Neural progenitor cell (in vitro differentiated cells): Measurements from ENCODE around the gene DLL4. TPM values are rescaled to one million over a fixed set of nuclear protein-coding genes. Genes with fewer than 3 reads are reported as not detected.

Source experiments
- DNase-seq: peaks from one replicate; pipeline ENCODE4 v3.0.0-alpha.2; 2016; ENCODE audit warnings: low spot score
- H2AFZ ChIP-seq: fragments of 200-600 bp; sonication (generic); replicated peaks from 2 replicates; pipeline ENCODE4 v1.6.1; 2016; ENCODE audit warnings: antibody characterized with exemption
- H3F3A ChIP-seq: fragments of 200-600 bp; sonication (generic); 2 replicates; pipeline ENCODE4 v1.6.1; 2016; ENCODE audit warnings: antibody characterized with exemption, low read depth
- H3K27ac ChIP-seq: fragments of 200-600 bp; sonication (generic); 2 replicates; pipeline ENCODE4 v1.5.1; 2016; ENCODE audit warnings: mild to moderate bottlenecking
- H3K27me3 ChIP-seq: fragments of 200-600 bp; sonication (generic); 2 replicates; pipeline ENCODE4 v1.6.1; 2016; ENCODE audit warnings: mild to moderate bottlenecking, moderate library complexity
- H3K36me3 ChIP-seq: fragments of 200-600 bp; sonication (generic); 2 replicates; pipeline ENCODE4 v1.5.1; 2016
- H3K4me1 ChIP-seq: fragments of 200-600 bp; sonication (generic); 2 replicates; pipeline ENCODE4 v1.6.1; 2016; ENCODE audit warnings: mixed run types
- H3K4me2 ChIP-seq: fragments of 200-600 bp; sonication (generic); 2 replicates; pipeline ENCODE4 v1.6.1; 2016
- H3K4me3 ChIP-seq: fragments of 200-600 bp; sonication (generic); 2 replicates; pipeline ENCODE4 v1.5.1; 2016
- H3K79me2 ChIP-seq: fragments of 200-600 bp; sonication (generic); 2 replicates; pipeline ENCODE4 v1.6.1; 2016; ENCODE audit warnings: low read depth
- H3K9ac ChIP-seq: fragments of 200-600 bp; sonication (generic); 2 replicates; pipeline ENCODE4 v1.6.1; 2016
- H3K9me3 ChIP-seq: fragments of 200-600 bp; sonication (generic); 2 replicates; pipeline ENCODE4 v1.5.1; 2016; ENCODE audit warnings: low read depth
- H4K20me1 ChIP-seq: fragments of 200-600 bp; sonication (generic); 2 replicates; pipeline ENCODE4 v1.6.1; 2016; ENCODE audit warnings: low read depth
- H3K27ac Mint-ChIP-seq: 3 replicates; pipeline ENCODE4 v1.8.0; 2021; ENCODE audit warnings: mixed read lengths
- H3K27me3 Mint-ChIP-seq: 2 replicates; pipeline ENCODE4 v1.8.0; 2022; ENCODE audit warnings: low read depth, mild to moderate bottlenecking, inconsistent platforms, moderate library complexity, mixed read lengths; ENCODE audit not compliant: insufficient read depth
- H3K36me3 Mint-ChIP-seq: 3 replicates; pipeline ENCODE4 v1.8.0; 2021; ENCODE audit warnings: mixed read lengths
- H3K4me1 Mint-ChIP-seq: 3 replicates; pipeline ENCODE4 v1.8.0; 2021; ENCODE audit warnings: mixed read lengths
- H3K4me3 Mint-ChIP-seq: 3 replicates; pipeline ENCODE4 v1.8.0; 2021; ENCODE audit warnings: mild to moderate bottlenecking, moderate library complexity, mixed read lengths
- H3K9me3 Mint-ChIP-seq: 3 replicates; pipeline ENCODE4 v1.8.0; 2020; ENCODE audit warnings: mixed read lengths
- CTCF ChIP-seq: fragments of 200-600 bp; sonication (generic); IDR thresholded peaks from 2 replicates; pipeline ENCODE4 v1.5.1; 2017; ENCODE audit warnings: antibody characterized with exemption, mild to moderate bottlenecking
- EZH2 ChIP-seq: fragments of 200-600 bp; sonication (generic); IDR thresholded peaks from 2 replicates; pipeline ENCODE4 v1.6.1; 2017; ENCODE audit warnings: antibody characterized with exemption, mild to moderate bottlenecking, moderate library complexity
- EZH2phosphoT487 ChIP-seq: fragments of 200-600 bp; sonication (generic); IDR thresholded peaks from 2 replicates; pipeline ENCODE4 v1.6.1; 2017; ENCODE audit warnings: antibody characterized with exemption
- total RNA-seq: library from RNA; depleted of rRNA; stranded (reverse); fragments of >200 nt; gene quantifications from 2 replicates; pipeline ENCODE4 v1.2.3, GENCODE V29; 2015; ENCODE audit warnings: low replicate concordance

The DLL4 gene
- total RNA-seq, 1 donor from 2014 or later = not detected

GRCh38 chr15:40908095-40908494 lies 21.0 kb upstream of the DLL4 start:
- no peak overlapping the region for H3K4me3 Mint-ChIP-seq
- peaks cover 39% of the 10 kb centered on the region for H4K20me1 ChIP-seq
- H3K79me2 ChIP-seq = no peaks in the 10 kb centered on the region
- TF ChIP-seq EZH2phosphoT487 = no peak
- no peak for TF ChIP-seq EZH2
- no peak for TF ChIP-seq CTCF
- H3K27me3 Mint-ChIP-seq = peaks cover 8% of the 10 kb centered on the region
- peaks cover 21% of the 10 kb centered on the region for H3F3A ChIP-seq
- no peak overlapping the region for H3K9ac ChIP-seq
- H3K27me3 ChIP-seq = no peaks in the 10 kb centered on the region
- no peak for DNase-seq
- no peak overlapping the region for H3K27ac Mint-ChIP-seq
- H3K27ac ChIP-seq = no peak overlapping the region
- peaks cover 22% of the 10 kb centered on the region for H3K4me1 Mint-ChIP-seq
- H3K36me3 Mint-ChIP-seq = peaks cover 4% of the 10 kb centered on the region
- H3K36me3 ChIP-seq = no peaks in the 10 kb centered on the region
- H3K4me1 ChIP-seq = peaks cover 23% of the 10 kb centered on the region
- no peak overlapping the region for H2AFZ ChIP-seq
- no peaks in the 10 kb centered on the region for H3K9me3 Mint-ChIP-seq
- H3K4me2 ChIP-seq = no peak overlapping the region
- no peak overlapping the region for H3K4me3 ChIP-seq
- H3K9me3 ChIP-seq = no peaks in the 10 kb centered on the region

DNA sequence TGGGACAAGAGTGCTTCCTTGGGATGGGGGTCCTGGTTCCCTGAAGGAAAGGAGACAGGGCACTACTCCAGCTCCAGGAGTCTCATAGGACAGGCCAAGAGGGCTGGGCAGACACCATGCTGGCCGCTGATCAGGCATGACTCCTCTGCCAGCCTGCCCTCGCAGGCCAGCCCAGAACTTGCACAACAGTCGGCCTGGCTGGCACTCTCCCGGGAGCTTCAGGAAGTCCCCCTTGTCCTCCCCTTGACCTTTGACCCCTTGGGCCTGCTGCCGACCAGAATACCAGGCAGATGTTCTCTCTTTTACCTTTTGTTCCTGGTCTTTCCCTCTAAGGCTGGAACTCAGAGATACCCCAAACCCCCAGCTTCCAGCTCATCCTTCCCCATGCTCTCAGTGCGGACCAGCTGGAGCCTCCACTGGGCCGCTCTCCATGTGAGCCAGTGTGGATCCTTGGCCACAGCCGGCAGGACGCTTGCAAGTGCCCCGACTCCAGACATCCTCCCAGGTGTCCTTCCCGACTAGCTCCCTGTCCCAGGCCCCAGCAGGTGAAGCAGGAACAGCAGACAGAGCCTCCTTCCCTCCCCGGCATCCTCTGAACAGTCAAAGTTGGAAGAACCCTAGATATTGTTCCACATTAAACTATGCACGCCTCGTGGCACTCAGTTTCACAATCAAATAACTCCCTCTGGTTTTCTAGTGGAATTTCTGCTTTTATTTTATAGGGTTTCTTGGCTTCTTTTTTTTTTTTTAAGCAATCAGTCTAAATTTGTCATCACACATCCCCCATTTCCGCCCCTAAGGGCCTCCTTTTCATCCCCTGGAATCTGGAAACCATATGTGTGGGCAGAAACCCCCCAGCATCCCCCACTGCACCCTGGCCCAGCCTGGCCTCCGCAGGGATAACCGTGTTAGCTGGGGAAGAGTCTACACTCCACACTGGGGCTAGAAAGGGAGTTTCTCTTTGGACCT lies 19.2 kb upstream of the DLL4 start:
- no peaks in the 10 kb centered on the region for H3K36me3 ChIP-seq
- H3K27me3 ChIP-seq = no peaks in the 10 kb centered on the region
- Mint-ChIP-seq H3K36me3 (no peaks in the 10 kb centered on the region), H3K27ac (peak overlapping the region; percentile 66), H3K9me3 (no peaks in the 10 kb centered on the region), H3K27me3 (peaks cover 13% of the 10 kb centered on the region), H3K4me1 (peaks cover 22% of the 10 kb centered on the region), H3K4me3 (peak overlapping the region; percentile 14)
- peaks cover 24% of the 10 kb centered on the region for H4K20me1 ChIP-seq
- no peaks in the 10 kb centered on the region for H3K79me2 ChIP-seq
- no peak overlapping the region for H3K9ac ChIP-seq
- H3K4me1 ChIP-seq = peaks cover 26% of the 10 kb centered on the region
- no peak overlapping the region for H3K4me2 ChIP-seq
- H3K4me3 ChIP-seq = no peak overlapping the region
- no peak overlapping the region for H2AFZ ChIP-seq
- DNase-seq = peak; percentile 51
- H3F3A ChIP-seq = peaks cover 15% of the 10 kb centered on the region
- H3K9me3 ChIP-seq = no peaks in the 10 kb centered on the region
- H3K27ac ChIP-seq = no peak overlapping the region
- TF ChIP-seq EZH2phosphoT487 = no peak
- TF ChIP-seq CTCF = no peak

GRCh38 chr15:40911141-40911540 lies 18.0 kb upstream of the DLL4 start:
- peaks cover 25% of the 10 kb centered on the region for H3K4me1 Mint-ChIP-seq
- Histone ChIP-seq H3K27me3 (no peaks in the 10 kb centered on the region), H3K4me1 (peaks cover 29% of the 10 kb centered on the region), H2AFZ (peak overlapping the region; percentile 94), H3K27ac (no peak overlapping the region), H3K79me2 (no peaks in the 10 kb centered on the region), H3K9ac (no peak overlapping the region), H3K9me3 (no peaks in the 10 kb centered on the region), H3K4me2 (peak overlapping the region; percentile 49), H3K4me3 (no peak overlapping the region), H3K36me3 (no peaks in the 10 kb centered on the region), H3F3A (peaks cover 6% of the 10 kb centered on the region), H4K20me1 (peaks cover 15% of the 10 kb centered on the region)
- no peak for TF ChIP-seq CTCF
- TF ChIP-seq EZH2 = no peak
- no peak for TF ChIP-seq EZH2phosphoT487
- H3K27me3 Mint-ChIP-seq = peaks cover 15% of the 10 kb centered on the region
- no peaks in the 10 kb centered on the region for H3K36me3 Mint-ChIP-seq
- no peaks in the 10 kb centered on the region for H3K9me3 Mint-ChIP-seq
- peak; percentile 59 for DNase-seq
- no peak overlapping the region for H3K4me3 Mint-ChIP-seq
- peak overlapping the region; percentile 75 for H3K27ac Mint-ChIP-seq
